ENCODE data around the gene EPB41L1. TPM values are rescaled to one million over a fixed set of nuclear protein-coding genes. Genes with fewer than 3 reads are reported as not detected.

EPB41L1 gene
- total RNA-seq, 1 experiment from 2014 or later, result 42.1 TPM

DNA sequence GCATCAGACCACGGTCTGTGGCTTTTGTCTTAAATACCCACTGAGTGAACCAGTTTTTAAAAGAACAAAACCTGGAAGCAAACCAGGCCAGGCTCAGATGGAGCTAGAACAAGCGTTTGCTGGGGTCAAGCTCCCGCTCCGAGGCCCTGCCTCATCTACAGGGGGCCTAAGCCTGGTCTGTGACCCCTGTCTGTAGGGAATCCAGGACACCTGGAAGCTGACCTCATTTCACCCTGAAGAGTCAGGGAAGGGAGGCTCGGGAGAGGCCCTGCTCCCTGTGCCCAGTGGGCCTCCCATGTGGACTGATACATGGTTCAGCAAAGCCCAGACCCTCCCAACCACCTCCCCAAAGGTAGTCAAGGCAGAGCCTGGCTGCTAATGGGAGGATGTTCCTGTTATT lies 124.8 kb downstream of the EPB41L1 start:
- TF ChIP-seq, protein P1, sequence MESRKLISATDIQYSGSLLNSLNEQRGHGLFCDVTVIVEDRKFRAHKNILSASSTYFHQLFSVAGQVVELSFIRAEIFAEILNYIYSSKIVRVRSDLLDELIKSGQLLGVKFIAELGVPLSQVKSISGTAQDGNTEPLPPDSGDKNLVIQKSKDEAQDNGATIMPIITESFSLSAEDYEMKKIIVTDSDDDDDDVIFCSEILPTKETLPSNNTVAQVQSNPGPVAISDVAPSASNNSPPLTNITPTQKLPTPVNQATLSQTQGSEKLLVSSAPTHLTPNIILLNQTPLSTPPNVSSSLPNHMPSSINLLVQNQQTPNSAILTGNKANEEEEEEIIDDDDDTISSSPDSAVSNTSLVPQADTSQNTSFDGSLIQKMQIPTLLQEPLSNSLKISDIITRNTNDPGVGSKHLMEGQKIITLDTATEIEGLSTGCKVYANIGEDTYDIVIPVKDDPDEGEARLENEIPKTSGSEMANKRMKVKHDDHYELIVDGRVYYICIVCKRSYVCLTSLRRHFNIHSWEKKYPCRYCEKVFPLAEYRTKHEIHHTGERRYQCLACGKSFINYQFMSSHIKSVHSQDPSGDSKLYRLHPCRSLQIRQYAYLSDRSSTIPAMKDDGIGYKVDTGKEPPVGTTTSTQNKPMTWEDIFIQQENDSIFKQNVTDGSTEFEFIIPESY (IDR thresholded peaks at IDR 0.05; ENCODE audit: extremely low read depth, insufficient replicate concordance, low read length), result no peak
- TF ChIP-seq, protein P2, sequence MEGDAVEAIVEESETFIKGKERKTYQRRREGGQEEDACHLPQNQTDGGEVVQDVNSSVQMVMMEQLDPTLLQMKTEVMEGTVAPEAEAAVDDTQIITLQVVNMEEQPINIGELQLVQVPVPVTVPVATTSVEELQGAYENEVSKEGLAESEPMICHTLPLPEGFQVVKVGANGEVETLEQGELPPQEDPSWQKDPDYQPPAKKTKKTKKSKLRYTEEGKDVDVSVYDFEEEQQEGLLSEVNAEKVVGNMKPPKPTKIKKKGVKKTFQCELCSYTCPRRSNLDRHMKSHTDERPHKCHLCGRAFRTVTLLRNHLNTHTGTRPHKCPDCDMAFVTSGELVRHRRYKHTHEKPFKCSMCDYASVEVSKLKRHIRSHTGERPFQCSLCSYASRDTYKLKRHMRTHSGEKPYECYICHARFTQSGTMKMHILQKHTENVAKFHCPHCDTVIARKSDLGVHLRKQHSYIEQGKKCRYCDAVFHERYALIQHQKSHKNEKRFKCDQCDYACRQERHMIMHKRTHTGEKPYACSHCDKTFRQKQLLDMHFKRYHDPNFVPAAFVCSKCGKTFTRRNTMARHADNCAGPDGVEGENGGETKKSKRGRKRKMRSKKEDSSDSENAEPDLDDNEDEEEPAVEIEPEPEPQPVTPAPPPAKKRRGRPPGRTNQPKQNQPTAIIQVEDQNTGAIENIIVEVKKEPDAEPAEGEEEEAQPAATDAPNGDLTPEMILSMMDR (IDR thresholded peaks at IDR 0.05 in 2 of 3, conservative IDR thresholded peaks at IDR 0.05 in 1 of 3; ENCODE audit: borderline replicate concordance in 1 of 3, insufficient read depth in 1 of 3, low read depth in 2 of 3, low read length in 2 of 3), result no peak
- TF ChIP-seq POLR2A (IDR thresholded peaks at IDR 0.05; ENCODE audit: borderline replicate concordance, extremely low read depth, insufficient read depth, insufficient read length) (no peak), MAX (IDR thresholded peaks at IDR 0.05) (no peak)

More for the DNA sequence above, 124.8 kb downstream of the EPB41L1 start:
- intact Hi-C loops (cut with micrococcal nuclease), result no loop called here
- DNase-seq (ENCODE audit: low read depth, low spot score), result no peak
- no TSS peak for BruUV-seq (replicated peaks)
- ATAC-seq, result no peak
- Histone ChIP-seq H3K9me2 (ENCODE audit: insufficient read depth) (no peaks in the 10 kb centered on the region), H3K79me2 (ENCODE audit: insufficient read depth, low read length) (no peaks in the 10 kb centered on the region), H3K27ac (ENCODE audit: low read depth, low read length) (no peak overlapping the region), H3K9me3 (ENCODE audit: control insufficient read depth in 1 of 2, insufficient read depth in 1 of 2, low read depth in 1 of 2, low read length in 2 of 2) (no peaks in the 10 kb centered on the region), H2AFZ (ENCODE audit: low read depth, low read length, poor library complexity, severe bottlenecking) (no peak overlapping the region), H4K20me1 (ENCODE audit: insufficient read depth) (no peaks in the 10 kb centered on the region), H3K36me3 (ENCODE audit: control insufficient read depth in 1 of 2, insufficient read depth in 2 of 2, low read length in 2 of 2) (no peaks in the 10 kb centered on the region), H3K27me3 (ENCODE audit: insufficient read depth, low read length) (0 out of 2 replicates have a peak, but pooled peaks cover 3% of the 10 kb centered on the region), H3K4me2 (ENCODE audit: low read length) (no peak overlapping the region), H3K4me3 (replicated peaks in 1 of 2; ENCODE audit: low read depth in 1 of 2, low read length in 2 of 2) (no peak overlapping the region), H3K4me1 (ENCODE audit: control insufficient read depth in 1 of 2, insufficient read depth in 2 of 2, low read length in 2 of 2) (no peaks in the 10 kb centered on the region), H3K9ac (ENCODE audit: low read length) (no peak overlapping the region)
- RAD21 ChIA-PET (ENCODE audit: low non-redundant PET in 1 of 2, low total read pairs in 2 of 2, uncharacterized antibody in 2 of 2, unreplicated experiment in 2 of 2), result no interaction called here
- POLR2A ChIA-PET, result no interaction called here
- CTCF ChIA-PET, result no interaction called here
